Activated CD4-positive, CD25-positive, alpha-beta regulatory T cell treated with anti-CD3 and anti-CD28 coated beads, Interleukin-2, amount 50 U/mL, for 72 hours (primary cell): ENCODE data around the gene MAPK8IP1.
"Not testable (repeated sequence)": the region's sequence is repeated elsewhere in the genome, so short reads cannot be mapped to it uniquely, and the experiment has no call there.

Experiments
- DNase-seq: peaks from one replicate; pipeline ENCODE4 v3.0.0; 2021

The MAPK8IP1 gene

DNA sequence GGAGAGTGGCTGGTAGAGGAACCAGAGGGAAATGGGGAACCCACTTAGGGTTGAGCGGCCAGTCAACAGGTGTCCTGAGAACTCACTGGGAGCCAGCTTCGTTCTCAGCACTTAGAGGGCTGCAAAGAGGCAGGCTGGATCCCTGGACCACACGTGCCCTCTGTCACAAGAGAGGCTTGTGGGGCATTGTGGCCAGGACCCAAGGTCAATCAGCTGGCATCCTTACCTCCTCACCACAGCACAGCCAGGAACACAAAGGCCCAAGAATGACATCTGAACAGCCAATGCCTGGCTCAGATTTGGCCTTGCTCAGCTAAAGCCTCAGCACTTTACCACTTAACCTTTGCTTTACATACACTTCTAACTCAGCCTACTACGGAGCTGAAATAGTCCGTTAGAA lies 7.4 kb downstream of the MAPK8IP1 start:
- no peak for DNase-seq

DNA sequence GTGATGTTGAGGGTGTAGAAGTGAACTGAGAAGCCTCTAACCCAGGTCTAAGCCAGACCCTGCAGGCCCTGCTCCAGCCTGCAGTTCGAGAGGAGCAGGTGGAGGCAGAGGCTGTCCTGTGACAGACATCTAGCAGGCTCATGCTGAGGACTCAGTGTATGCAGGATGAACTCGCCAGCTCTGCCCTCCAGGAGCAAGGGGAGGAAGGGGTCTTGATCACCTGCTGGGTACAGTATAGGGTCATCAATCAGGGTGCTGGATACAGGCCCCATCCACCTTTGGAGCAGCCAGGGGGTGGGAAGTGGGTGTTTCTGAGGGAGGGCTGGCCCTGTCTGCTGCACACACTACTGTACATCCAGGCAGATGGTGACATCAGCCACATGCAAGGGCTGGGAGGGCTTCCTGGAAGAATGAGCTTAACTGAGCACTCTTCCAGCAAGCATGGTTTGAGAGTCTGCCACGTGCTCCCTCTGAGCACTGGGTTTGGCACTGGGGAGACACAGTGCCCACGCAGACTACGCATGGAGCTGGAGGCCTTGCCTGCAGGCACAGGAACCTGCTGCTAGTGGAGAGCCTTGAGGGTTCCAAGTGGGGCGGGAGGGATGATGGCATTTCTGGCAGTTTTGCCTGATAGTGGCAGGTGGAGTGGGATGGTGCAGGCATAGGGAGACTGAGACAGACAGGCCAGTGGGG lies 9.2 kb downstream of the MAPK8IP1 start:
- DNase-seq: no peak

DNA sequence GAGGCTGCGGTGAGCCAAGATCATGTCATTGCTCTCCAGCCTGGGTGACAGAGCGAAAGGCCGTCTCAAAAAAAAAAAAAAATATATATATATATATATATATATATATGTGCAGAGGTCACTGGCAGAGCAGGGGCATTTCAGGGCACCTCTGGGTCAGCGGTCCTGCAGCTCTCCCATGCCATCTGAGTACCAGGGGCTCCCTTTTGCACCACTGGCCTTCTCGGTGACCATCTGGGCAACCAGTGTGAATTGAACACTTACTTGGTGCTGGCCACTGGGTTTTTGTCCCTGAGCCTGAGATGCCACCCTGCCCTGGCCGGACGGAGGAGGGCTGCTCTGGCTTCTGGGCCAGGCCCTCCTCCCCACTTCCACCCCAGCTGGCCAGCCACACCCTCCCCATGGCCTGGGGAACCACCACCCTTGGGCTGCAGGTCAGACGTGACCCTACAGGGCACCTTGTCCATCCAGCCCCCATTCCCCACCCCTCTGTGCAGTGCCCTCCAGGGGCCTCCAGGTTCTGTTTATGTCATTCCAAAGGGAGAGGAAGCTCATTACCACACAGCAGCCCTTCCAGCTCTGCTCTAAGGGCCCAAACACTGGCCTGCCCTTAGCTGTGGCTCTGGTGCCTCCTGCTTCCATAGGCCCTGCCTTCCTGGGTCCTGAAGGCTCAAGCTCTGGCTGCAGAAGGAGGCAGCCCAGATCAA lies 10.3 kb downstream of the MAPK8IP1 start:
- DNase-seq: no peak

DNA sequence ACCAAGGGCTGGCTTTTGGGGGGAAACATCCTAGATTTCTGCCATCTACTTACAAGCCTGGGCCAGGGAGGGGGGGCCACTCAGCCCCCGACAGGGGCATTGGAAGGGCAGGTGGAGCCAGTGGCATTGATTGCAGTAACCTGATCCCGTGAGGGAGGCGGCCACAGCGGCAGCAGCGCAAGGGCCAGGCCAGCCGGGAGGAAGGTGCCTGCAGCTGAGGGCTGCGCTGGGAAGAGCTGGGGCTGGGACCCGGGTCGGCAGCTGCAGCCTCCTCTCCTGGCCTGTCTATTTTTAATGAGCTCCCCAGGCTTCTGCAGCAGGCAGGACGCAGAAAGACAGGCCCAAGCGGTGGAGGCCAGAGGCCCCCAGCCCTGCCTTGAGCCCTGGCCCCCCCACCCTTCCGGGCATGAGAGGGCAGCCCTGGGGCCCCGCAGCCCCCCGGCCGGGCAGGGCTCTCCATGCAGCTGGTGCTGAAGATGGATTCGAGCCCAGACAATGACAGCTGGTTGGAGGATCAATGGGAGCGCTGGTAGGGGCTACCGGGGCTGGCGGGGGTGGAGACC lies 11.1 kb downstream of the MAPK8IP1 start:
- DNase-seq: no peak

DNA sequence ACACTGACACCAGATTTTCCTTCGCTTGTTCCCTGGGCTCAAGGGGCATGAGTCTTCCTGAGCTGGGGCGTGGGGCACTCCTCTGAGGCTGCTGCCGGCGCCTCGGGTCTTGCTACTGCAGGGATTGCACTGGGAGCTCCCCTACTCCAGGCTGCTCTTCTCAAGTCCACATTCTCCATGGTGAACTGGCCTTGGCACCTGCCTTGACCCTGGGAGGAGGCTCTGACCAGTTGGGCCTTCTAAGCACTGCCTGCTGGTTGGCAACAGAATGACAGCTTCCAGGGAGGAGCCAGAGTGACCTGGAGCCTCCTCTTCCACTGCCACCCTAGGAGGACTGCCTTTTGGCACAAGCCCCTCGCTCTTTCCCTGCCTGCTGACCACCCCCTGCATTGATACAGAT lies 12.1 kb downstream of the MAPK8IP1 start:
- no peak for DNase-seq

DNA sequence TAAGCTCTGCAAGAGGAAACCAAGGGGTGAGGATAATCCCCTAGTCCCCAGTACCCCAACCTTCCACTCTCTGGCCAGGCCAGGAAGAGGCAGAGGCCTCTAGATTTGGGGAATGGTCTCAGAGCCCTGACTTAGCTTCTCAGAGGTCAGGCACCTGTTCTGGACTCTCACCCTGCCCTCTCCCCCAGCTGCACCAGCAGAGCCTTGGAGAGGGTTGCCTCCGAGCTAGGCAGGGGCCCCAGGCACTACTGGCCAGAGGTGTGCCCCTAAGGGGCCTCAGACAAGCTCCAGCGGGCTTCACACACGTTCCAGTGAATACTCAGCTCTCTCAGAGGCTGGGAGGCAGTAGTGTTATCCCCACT lies 13.6 kb downstream of the MAPK8IP1 start:
- DNase-seq: no peak

DNA sequence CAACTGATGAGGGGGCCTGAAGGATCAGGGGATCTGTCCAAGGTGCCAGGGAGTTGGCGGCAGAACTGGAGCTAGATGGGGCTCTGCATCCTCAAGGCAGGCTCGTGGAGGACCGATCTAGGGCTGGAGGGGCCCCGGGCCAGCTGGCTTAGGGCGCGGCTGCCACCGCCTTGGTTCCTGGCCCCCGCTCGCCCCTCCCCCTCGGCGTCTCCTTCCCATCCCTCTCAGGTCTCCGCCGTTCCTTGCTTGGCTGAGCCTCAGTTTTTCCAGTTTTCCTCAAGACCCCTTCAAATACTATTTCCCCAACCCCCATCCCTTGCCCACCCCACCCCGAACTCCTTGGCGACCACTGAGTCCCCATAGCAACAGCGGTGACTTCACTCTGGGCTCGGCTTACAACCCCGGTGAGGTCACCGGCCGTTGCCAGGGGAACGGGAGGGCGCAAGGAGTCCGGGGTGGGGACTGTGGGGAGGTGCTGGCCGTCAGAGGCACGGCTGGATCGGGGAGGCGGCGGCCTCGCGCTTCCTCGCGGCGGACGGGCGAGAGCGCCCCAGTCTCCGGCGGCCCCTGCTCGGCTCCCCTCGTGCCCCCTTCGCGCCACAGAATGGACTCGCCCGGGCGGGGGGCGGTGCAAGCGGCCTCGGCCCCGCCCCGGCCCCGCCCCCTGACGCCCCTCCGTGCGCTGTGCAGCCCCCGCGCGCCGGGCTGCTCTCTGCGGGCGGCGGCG lies 14.2 kb downstream of the MAPK8IP1 start:
- peak; percentile 61 for DNase-seq

DNA sequence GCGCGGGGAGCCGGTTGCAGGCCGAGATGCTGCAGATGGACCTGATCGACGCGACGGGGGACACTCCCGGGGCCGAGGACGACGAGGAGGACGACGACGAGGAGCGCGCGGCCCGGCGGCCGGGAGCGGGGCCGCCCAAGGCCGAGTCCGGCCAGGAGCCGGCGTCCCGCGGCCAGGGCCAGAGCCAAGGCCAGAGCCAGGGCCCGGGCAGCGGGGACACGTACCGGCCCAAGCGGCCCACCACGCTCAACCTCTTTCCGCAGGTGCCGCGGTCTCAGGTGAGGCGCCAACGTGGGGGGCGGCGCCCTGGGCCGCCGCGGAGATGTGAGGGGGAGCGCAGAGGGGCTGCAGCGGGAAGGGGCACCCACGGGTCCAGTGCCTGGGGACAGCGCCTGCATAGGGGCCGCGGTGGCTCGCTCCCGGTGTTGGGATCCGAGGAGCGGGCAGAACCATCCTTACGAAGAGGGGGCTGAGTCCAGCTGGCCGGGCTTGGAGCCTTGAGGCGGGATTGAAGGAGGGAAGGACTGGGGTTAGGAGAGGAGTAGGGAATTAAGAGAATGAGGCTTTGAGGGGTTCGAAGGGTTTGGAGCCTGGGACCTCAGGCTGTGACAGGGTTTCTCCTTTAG lies 14.8 kb downstream of the MAPK8IP1 start:
- not testable (repeated sequence) for DNase-seq

DNA sequence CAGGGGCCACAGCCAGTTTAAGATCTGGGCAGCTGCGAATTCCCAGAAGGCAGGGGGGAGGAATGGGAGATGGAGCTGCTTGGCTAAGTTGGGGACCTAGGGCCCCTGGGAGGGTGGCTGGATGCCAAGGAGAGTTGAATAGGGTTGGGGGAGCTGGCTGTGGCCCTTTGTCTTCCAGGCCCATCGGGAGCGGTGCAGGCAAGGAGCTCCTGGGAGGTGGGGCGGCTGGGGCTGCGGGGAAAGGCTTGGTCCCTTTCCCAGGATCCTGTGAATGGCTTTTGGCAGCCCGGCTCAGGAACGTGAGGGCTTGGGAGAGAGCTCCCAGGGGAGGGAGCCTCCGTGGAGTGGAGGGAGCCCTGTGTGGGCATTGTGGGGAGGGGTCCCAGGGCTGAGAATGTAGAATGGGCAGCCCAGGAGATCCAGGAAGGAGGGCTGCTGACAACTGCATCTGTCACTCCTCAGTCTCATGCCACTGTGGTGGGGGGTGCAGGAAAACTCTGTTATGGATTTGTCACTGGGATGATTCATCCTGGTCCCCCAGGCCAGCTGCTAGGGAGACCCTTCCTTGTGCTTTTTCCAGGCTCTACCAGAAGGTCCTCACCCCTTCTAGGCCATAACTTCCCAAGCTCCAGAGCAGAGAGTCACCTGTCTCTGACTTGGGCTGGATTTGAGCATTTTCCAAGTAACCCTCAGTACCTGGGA lies 15.6 kb downstream of the MAPK8IP1 start:
- no peak for DNase-seq

DNA sequence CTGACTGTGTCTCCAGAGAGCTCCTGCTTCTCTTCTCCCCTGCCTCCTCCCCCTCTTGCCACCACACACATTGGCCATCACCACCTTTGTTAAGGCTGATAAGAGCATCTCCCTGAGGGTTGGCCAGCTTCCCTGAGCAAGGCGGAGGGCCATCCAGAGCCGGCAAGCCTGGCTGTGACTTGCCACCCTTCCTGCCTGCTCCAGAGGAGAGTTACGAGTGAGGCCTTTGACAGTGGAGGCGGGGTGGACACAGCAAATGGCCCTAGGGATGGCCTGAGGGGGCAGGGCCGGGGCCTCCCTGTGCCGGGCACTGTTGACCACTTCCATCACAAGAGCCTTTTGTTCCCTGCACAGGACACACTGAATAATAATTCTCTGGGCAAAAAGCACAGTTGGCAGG lies 16.2 kb downstream of the MAPK8IP1 start:
- no peak for DNase-seq

DNA sequence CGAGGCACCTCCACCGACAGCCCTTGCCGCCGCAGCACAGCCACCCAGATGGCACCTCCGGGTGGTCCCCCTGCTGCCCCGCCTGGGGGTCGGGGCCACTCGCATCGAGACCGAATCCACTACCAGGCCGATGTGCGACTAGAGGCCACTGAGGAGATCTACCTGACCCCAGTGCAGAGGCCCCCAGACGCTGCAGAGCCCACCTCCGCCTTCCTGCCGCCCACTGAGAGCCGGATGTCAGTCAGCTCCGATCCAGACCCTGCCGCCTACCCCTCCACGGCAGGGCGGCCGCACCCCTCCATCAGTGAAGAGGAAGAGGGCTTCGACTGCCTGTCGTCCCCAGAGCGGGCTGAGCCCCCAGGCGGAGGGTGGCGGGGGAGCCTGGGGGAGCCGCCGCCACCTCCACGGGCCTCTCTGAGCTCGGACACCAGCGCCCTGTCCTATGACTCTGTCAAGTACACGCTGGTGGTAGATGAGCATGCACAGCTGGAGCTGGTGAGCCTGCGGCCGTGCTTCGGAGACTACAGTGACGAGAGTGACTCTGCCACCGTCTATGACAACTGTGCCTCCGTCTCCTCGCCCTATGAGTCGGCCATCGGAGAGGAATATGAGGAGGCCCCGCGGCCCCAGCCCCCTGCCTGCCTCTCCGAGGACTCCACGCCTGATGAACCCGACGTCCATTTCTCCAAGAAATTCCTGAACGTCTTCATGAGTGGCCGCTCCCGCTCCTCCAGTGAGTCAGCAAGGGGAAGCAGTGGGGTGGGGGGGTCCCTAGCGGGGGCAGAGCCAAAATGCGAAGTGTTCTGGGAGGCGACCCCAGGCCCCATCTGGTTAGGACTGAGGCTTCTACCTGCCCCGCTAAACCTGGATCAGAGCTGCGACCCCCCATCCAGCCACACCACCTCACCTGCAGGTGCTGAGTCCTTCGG lies 17.3 kb downstream of the MAPK8IP1 start:
- no peak for DNase-seq

DNA sequence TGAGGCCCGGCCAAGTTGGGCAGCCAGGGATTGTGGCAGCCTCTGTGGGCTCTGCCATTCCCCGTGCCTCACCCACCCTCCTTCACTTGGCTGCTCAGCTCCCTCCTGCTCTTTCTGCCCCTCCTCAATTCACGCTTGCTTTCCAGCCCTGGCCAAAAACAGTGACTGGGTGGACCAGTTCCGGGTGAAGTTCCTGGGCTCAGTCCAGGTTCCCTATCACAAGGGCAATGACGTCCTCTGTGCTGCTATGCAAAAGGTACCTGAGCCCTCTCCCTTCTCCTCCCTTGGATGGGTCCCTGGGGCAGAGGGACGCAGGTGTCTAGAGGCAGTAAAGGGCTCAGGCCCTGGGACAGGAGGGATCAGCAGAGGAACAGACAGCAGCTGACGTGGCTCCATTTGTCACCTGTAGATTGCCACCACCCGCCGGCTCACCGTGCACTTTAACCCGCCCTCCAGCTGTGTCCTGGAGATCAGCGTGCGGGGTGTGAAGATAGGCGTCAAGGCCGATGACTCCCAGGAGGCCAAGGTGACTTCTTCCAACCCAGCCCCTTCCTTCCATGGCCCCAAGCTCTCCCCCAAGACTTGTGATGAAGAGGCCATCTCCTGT lies 19.0 kb downstream of the MAPK8IP1 start:
- no peak for DNase-seq

DNA sequence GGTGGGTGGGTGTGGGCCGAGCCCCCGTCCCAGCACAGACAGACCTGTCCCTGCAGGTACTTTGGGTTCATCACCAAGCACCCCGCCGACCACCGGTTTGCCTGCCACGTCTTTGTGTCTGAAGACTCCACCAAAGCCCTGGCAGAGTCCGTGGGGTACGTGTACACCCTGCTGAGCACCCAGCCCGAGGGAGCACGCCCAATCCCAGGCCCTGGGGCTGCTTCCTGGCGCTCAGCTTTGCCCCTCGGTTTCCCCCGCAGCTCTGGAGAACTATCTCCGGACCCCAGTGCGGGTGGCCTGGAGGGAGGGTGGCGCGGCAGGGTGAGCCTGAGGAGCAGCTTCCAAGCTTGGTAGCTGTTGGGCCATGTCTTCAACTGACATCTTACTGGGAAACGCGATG lies 19.6 kb downstream of the MAPK8IP1 start:
- no peak for DNase-seq

DNA sequence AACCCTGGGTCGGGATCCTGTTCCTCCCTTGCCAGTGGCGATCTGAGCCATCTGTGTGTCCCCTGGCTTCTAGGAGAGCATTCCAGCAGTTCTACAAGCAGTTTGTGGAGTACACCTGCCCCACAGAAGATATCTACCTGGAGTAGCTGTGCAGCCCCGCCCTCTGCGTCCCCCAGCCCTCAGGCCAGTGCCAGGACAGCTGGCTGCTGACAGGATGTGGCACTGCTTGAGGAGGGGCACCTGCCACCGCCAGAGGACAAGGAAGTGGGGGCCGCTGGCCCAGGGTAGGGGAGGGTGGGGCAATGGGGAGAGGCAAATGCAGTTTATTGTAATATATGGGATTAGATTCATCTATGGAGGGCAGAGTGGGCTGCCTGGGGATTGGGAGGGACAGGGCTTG lies 20.1 kb downstream of the MAPK8IP1 start:
- not testable (repeated sequence) for DNase-seq

DNA sequence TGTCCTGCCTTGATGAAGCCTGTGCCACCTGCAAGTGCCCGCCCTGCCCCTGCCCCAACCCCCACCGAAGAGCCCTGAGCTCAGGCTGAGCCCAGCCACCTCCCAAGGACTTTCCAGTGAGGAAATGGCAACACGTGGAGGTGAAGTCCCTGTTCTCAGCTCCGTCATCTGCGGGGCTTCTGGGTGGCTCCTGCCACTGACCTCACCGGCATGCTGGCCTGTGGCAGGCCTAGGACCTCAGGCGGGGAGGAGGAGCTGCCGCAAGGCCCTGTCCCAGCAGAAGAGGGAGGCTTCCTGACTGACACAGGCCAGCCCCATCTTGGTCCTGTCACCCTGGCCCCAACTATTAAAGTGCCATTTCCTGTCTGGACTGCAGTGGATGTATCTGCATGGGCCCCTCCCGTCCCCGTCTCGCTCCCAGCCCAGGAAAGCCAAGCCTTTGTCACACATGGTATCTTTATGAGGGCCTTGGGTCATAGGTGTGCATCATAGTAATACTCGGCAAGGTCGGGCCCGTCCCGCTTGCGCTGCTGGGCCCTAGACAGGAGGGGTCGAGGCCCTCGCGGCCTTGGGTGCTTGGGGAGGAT lies 20.7 kb downstream of the MAPK8IP1 start:
- no peak for DNase-seq

DNA sequence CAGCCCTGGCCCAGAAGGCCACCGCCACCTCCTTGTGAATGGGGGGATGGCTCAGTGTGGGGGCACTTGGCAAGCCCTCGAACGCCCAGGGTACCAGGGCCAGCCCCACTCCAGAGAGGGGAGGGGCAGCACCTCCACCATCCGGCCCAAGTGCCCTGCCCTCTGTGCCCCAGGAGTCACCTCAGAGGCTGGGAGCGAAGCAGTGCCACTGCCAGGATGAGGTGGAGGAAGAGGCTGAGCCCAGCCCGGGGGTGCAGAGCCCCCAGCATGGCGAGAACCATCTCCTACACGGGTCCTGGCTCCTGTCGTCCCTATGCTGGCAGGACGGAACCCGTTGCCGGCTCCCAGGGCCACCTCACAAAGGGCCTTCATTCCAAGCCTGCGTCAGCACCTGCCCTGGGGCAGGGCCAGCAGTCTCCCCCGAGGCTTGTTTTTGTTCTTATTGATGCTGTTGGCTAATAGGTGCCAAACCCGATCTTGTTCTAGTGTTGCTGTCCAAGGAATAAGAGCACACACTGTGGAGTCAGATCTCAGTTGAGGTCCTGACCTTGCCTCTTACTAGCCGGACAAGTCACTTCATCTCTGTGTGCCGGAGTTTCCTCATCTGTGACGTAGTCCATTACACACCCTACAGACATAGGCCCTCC lies 21.6 kb downstream of the MAPK8IP1 start, which contains the start of gene FREY1:
Gene FREY1, minus strand, starts transcription at position 307 of the 647 bp plus-strand sequence. Its CDS starts 26 bp downstream, at position 281.
- DNase-seq: no peak

DNA sequence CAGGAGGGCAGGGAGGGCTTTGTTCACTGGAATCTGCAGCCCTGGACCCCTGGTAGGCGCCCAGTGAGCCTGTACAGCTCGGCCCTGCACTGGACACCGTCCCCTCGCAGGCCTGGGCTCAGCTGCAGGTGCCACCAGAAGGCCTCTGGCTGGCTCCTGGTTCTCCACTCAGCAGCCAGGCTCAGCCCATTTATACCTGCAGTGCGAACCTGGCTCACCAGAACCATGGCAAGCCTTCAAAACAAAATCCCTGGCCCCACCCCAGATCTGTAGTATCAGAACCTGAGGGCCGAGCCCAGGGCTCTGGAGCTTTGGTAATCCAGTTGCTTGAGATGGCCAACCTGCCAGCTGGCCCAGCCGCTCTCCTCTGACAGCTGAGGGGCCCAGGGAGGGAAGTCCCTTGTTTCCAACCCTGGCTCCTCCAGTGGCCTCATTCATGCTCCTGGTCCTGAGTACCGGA lies 22.5 kb downstream of the MAPK8IP1 start:
- no peak for DNase-seq

DNA sequence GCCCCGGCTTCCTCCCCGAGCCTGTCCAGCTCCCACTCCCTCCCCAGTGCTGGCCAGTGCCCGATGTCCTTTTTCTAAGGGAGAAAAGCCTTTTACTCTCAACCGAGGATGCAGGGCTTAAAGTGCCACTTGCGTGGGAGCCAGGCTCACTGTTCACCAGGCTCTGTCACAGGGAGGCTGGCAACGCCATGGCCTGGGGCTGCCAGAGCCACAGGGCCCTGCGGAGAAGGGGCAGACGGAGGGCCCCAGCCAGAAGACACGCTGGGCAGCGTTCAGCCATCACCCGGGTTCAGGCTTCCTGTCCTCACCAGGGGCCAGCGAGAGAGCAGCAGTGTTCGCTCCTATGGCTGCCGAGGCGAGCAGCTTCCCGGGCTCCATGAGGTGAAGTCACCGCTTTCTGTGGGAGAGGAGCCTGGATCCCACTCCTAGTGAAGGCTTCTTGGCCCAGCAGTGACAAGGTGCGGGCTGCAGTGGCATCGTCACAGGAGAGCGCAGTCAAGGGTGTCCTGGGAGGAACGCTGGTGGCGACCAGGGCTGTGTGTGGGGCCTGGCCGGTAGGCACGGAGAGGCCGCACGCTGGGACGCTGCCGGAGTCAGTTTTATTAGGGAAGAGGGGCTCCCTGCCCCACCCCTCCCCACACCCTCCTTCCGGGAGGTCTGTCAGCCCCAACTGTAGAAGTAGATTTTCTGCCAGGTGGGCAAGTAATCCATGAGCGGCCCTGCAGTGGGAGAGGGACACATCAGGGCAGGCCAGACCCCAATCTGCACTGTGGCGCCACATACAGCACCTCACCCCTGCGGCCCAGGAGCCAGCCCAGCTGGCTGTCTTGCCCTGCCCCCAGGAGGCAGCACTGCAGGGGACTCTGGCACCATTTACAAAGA lies 24.4 kb downstream of the MAPK8IP1 start:
- DNase-seq: no peak

DNA sequence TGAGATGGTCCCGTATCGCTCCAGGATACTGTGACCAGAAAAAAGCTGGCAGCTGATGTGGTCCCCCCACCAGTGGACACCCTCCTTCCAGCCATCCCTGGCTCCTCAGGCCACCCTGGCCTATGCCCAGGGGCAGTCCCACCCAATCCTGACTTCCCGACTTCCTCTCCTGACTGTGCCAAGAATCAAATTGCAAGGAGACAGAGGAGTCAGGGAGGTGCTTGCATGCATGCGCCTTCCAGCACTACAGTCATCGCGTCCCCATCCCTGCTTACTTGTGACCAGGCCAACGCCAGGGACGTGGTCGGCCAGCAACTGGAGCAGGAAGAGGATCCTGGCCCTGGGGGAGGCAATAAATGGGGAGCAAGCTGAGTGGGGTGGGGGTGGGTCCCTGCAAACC lies 25.2 kb downstream of the MAPK8IP1 start:
- DNase-seq: no peak
